GM23338 (cell line): Measurements from ENCODE around the gene MGAT5. TPM values are rescaled to one million over a fixed set of nuclear protein-coding genes. Genes with fewer than 3 reads are reported as not detected.

Source experiments
- ATAC-seq: fragments of 200-7000 bp; cut with Tn5 transposase; 3 replicates; pipeline ENCODE4 v1.9.1; 2020
- DNase-seq: peaks from one replicate; pipeline ENCODE4 v3.0.0-alpha.2; 2015; ENCODE audit warnings: low spot score
- H2AFZ ChIP-seq: fragments of 200-600 bp; sonication (generic); 2 replicates; pipeline ENCODE4 v1.8.0; 2016; ENCODE audit warnings: antibody characterized with exemption, mild to moderate bottlenecking, moderate library complexity
- H3F3A ChIP-seq: fragments of 200-600 bp; sonication (generic); replicated peaks from 2 replicates; pipeline ENCODE4 v1.8.0; 2017; ENCODE audit warnings: antibody characterized with exemption, mixed run types, low read depth
- H3K27ac ChIP-seq: fragments of 200-600 bp; sonication (generic); 2 replicates; pipeline ENCODE4 v1.6.1; 2016; ENCODE audit warnings: low read depth
- H3K27me3 ChIP-seq: fragments of 200-600 bp; sonication (generic); 2 replicates; pipeline ENCODE4 v1.8.0; 2016; ENCODE audit warnings: mild to moderate bottlenecking, mixed run types, moderate library complexity; ENCODE audit not compliant: insufficient read depth
- H3K36me3 ChIP-seq: fragments of 200-600 bp; sonication (generic); 2 replicates; pipeline ENCODE4 v1.8.0; 2016; ENCODE audit warnings: mild to moderate bottlenecking; ENCODE audit not compliant: insufficient read depth
- H3K4me1 ChIP-seq: fragments of 200-600 bp; sonication (generic); 2 replicates; pipeline ENCODE4 v1.8.0; 2016; ENCODE audit warnings: mild to moderate bottlenecking, moderate library complexity; ENCODE audit not compliant: insufficient read depth
- H3K4me2 ChIP-seq: fragments of 200-600 bp; sonication (generic); 2 replicates; pipeline ENCODE4 v1.7.1; 2017; ENCODE audit warnings: mixed run types
- H3K4me3 ChIP-seq: fragments of 200-600 bp; sonication (generic); 2 replicates; pipeline ENCODE4 v1.6.1; 2016; ENCODE audit warnings: mixed run types
- H3K79me2 ChIP-seq: fragments of 200-600 bp; sonication (generic); replicated peaks from 2 replicates; pipeline ENCODE4 v1.8.0; 2017; ENCODE audit warnings: mild to moderate bottlenecking; ENCODE audit not compliant: insufficient read depth
- H3K9me2 ChIP-seq: fragments of 200-600 bp; sonication (generic); 2 replicates; pipeline ENCODE4 v1.8.0; 2017; ENCODE audit not compliant: insufficient read depth
- H4K20me1 ChIP-seq: fragments of 200-600 bp; sonication (generic); replicated peaks from 2 replicates; pipeline ENCODE4 v1.8.0; 2017; ENCODE audit warnings: mild to moderate bottlenecking; ENCODE audit not compliant: insufficient read depth
- H3K27ac Mint-ChIP-seq: 2 replicates; pipeline ENCODE4 v1.8.0; 2020; ENCODE audit warnings: inconsistent platforms, mild to moderate bottlenecking, moderate library complexity, mixed read lengths
- H3K27me3 Mint-ChIP-seq: 3 replicates; pipeline ENCODE4 v1.8.0; 2022; ENCODE audit warnings: low read depth, mild to moderate bottlenecking, moderate library complexity, mixed read lengths, inconsistent platforms; ENCODE audit not compliant: insufficient read depth, poor library complexity
- H3K36me3 Mint-ChIP-seq: 3 replicates; pipeline ENCODE4 v1.8.0; 2021; ENCODE audit warnings: low read depth, mild to moderate bottlenecking, inconsistent platforms, moderate library complexity, mixed read lengths
- H3K4me1 Mint-ChIP-seq: 3 replicates; pipeline ENCODE4 v1.8.0; 2020; ENCODE audit warnings: mild to moderate bottlenecking, inconsistent platforms, mixed read lengths
- H3K4me3 Mint-ChIP-seq: 3 replicates; pipeline ENCODE4 v1.8.0; 2021; ENCODE audit warnings: moderate library complexity, mild to moderate bottlenecking, inconsistent platforms, mixed read lengths
- H3K9me3 Mint-ChIP-seq: 3 replicates; pipeline ENCODE4 v1.8.0; 2020; ENCODE audit warnings: moderate library complexity, mild to moderate bottlenecking, inconsistent platforms, mixed read lengths
- CREB1 ChIP-seq: fragments of 250-450 bp; sonication (Bioruptor Pico); IDR thresholded peaks from 2 replicates; pipeline ENCODE4 v1.5.0; 2020; ENCODE audit warnings: low read depth, mild to moderate bottlenecking, moderate library complexity
- CTCF ChIP-seq, 2 experiments: fragments of 200-600 bp in 1 of 2; sonication (generic) in 1 of 2; conservative IDR thresholded peaks; 2 replicates each; pipeline versions ENCODE4 v1.5.1 to v1.6.1; 2016 to 2017; ENCODE audit warnings: antibody characterized with exemption in 2 of 2, low read depth in 2 of 2, mild to moderate bottlenecking in 2 of 2, moderate library complexity in 1 of 2
- ETS1 ChIP-seq: IDR thresholded peaks from 2 replicates; pipeline ENCODE4 v1.6.1; 2016; ENCODE audit warnings: antibody characterized with exemption
- EZH2 ChIP-seq: fragments of 200-600 bp; sonication (generic); IDR thresholded peaks from one replicate; pipeline ENCODE4 v1.8.0; 2017; ENCODE audit warnings: antibody characterized with exemption, mild to moderate bottlenecking, low read depth; ENCODE audit not compliant: unreplicated experiment
- EZH2phosphoT487 ChIP-seq: fragments of 200-600 bp; sonication (generic); IDR thresholded peaks from one replicate; pipeline ENCODE4 v1.8.1; 2018; ENCODE audit warnings: antibody characterized with exemption; ENCODE audit not compliant: unreplicated experiment
- JUNB ChIP-seq: IDR thresholded peaks from one replicate; pipeline ENCODE4 v1.6.1; 2016; ENCODE audit warnings: antibody characterized with exemption; ENCODE audit not compliant: unreplicated experiment
- NANOG ChIP-seq: IDR thresholded peaks from 2 replicates; pipeline ENCODE4 v1.6.1; 2016; ENCODE audit warnings: antibody characterized with exemption, borderline replicate concordance
- POLR2AphosphoS5 ChIP-seq: IDR thresholded peaks from 2 replicates; pipeline ENCODE4 v1.6.1; 2016; ENCODE audit warnings: antibody characterized with exemption, low read depth
- REST ChIP-seq: IDR thresholded peaks from one replicate; pipeline ENCODE4 v1.6.1; 2018; ENCODE audit warnings: antibody characterized with exemption; ENCODE audit not compliant: unreplicated experiment
- STAT1 ChIP-seq: IDR thresholded peaks from one replicate; pipeline ENCODE4 v1.6.1; 2016; ENCODE audit warnings: antibody characterized with exemption; ENCODE audit not compliant: unreplicated experiment
- ZNF114 ChIP-seq: fragments of 250-450 bp; sonication (Bioruptor Pico); IDR thresholded peaks from 2 replicates; pipeline ENCODE4 v1.5.0; 2020; ENCODE audit warnings: mild to moderate bottlenecking, moderate library complexity
- ZNF331 ChIP-seq: fragments of 250-450 bp; sonication (Bioruptor Pico); IDR thresholded peaks from 2 replicates; pipeline ENCODE4 v1.5.0; 2020; ENCODE audit warnings: low read depth, mild to moderate bottlenecking, moderate library complexity
- ZNF462 ChIP-seq: fragments of 250-450 bp; sonication (Bioruptor Pico); IDR thresholded peaks from 2 replicates; pipeline ENCODE4 v1.5.0; 2020; ENCODE audit warnings: mild to moderate bottlenecking, moderate library complexity
- polyA plus RNA-seq: library from polyadenylated mRNA; unstranded; fragments of >200 nt; fragmentation: Nextera tagmentation; extraction: Ambion mirVana; gene quantifications from 2 replicates; pipeline ENCODE4 v1.2.1, GENCODE V29; 2016
- total RNA-seq: library from RNA; depleted of rRNA; stranded (reverse); fragments of >200 nt; shearing (Covaris generic); gene quantifications from 2 replicates; pipeline ENCODE4 v1.2.3, GENCODE V29; 2014

The MGAT5 gene
- total and polyA plus RNA-seq, 2 experiments from 2014 or later, result 4.6 to 27.6 TPM

- H3K9me3 Mint-ChIP-seq, result no peaks in the 10 kb centered on the region; the same call in 2 of the 3 replicates
- no peak overlapping the region for H3K27ac ChIP-seq
- ATAC-seq (no peak), DNase-seq (no peak)
- H3K4me1 Mint-ChIP-seq, result peaks cover 7% of the 10 kb centered on the region
- peaks cover 18% of the 10 kb centered on the region for H3K36me3 Mint-ChIP-seq
- peak overlapping the region; percentile 67 for H3K27ac Mint-ChIP-seq
- no peaks in the 10 kb centered on the region for H3F3A ChIP-seq
- H4K20me1 ChIP-seq, result peaks cover 11% of the 10 kb centered on the region
- TF ChIP-seq ZNF114 (CRISPR knock-in tag), result no peak
- no peak for TF ChIP-seq REST
- no peak for TF ChIP-seq ETS1
- TF ChIP-seq CTCF (conservative IDR thresholded peaks at IDR 0.05; ENCODE audit: low read depth in 2 of 2), result no peak
- TF ChIP-seq ZNF462 (CRISPR knock-in tag), result no peak
- no peak for TF ChIP-seq EZH2
- TF ChIP-seq NANOG, result no peak
- TF ChIP-seq EZH2phosphoT487, result no peak
- TF ChIP-seq JUNB, result no peak
- no peak for TF ChIP-seq POLR2AphosphoS5
- no peak for TF ChIP-seq STAT1
- TF ChIP-seq CREB1 (CRISPR knock-in tag), result no peak
- no peak for TF ChIP-seq ZNF331 (CRISPR knock-in tag)
- peaks cover 6% of the 10 kb centered on the region for H3K9me2 ChIP-seq
- peaks cover 13% of the 10 kb centered on the region for H3K79me2 ChIP-seq
- no peaks in the 10 kb centered on the region for H3K27me3 ChIP-seq
- H3K4me2 ChIP-seq, result no peak overlapping the region
- no peak overlapping the region for H3K4me3 Mint-ChIP-seq
- no peaks in the 10 kb centered on the region for H3K36me3 ChIP-seq
- H3K4me1 ChIP-seq, result peaks cover 4% of the 10 kb centered on the region
- no peak overlapping the region for H3K4me3 ChIP-seq
- H3K27me3 Mint-ChIP-seq, result peaks cover under 1% of the 10 kb centered on the region
- H2AFZ ChIP-seq, result no peak overlapping the region
These were observed 60.3 kb downstream of the MGAT5 start for GRCh38 chr2:134314202-134314601.
